22Rv1 (cell line): Measurements from ENCODE around the gene CCDC15.

ENCODE experiments used
- H3K27ac ChIP-seq: fragments of 450-650 bp; 2 replicates; pipeline ENCODE4 v1.5.1; 2017
- CTCF ChIP-seq: fragments of 450-650 bp; IDR thresholded peaks from 2 replicates; pipeline ENCODE4 v1.5.1; 2017; ENCODE audit warnings: mild to moderate bottlenecking
- ZFX ChIP-seq: fragments of 450-650 bp; IDR thresholded peaks from 2 replicates; pipeline ENCODE4 v1.6.1; 2017; ENCODE audit warnings: antibody characterized with exemption, borderline replicate concordance

CCDC15 gene

DNA sequence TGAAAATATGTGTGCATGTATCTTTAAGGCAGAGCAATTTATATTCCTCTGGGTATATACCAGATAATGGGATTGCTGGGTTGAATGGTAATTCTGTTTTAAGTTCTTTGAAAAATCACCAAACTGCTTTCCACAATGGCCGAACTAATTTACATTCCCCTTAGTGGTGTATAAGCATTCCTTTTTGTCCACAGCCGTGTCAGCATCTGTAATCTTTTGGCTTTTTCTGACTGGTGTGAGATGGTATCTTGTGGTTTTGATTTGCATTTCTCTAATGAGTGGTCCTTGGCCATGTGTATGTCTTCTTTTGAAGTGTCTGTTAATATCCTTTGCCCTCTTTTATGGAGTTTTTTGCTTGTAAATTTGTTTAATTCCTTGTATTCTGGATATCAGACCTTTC lies 24.3 kb downstream of the CCDC15 start:
- TF ChIP-seq CTCF = no peak
- no peak for TF ChIP-seq ZFX
- H3K27ac ChIP-seq = no peak overlapping the region

DNA sequence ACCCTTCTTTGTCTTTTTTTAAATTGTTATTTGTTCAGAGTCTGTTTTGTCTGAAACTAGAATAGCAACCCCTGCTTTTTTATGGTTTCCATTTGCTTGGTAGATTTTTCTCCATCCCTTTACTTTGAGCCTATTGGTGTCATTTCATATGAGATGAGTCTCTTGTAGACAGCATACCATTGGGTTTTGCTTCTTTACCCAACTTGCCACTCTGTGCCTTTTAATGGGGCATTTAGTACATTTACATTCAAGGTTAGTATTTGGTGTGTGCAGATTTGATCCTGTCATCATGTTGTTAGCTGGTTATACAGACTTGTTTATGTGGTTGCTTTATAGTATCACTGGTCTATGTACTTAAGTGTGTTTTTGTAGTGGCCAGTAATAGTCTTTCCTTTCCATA lies 28.0 kb downstream of the CCDC15 start:
- TF ChIP-seq ZFX (no peak), CTCF (no peak)

GRCh38 chr11:124983674-124984511 lies 29.9 kb downstream of the CCDC15 start:
- H3K27ac ChIP-seq = no peak overlapping the region
- TF ChIP-seq ZFX (no peak), CTCF (no peak)

More for the DNA sequence above, 28.0 kb downstream of the CCDC15 start:
- no peak overlapping the region for H3K27ac ChIP-seq

DNA sequence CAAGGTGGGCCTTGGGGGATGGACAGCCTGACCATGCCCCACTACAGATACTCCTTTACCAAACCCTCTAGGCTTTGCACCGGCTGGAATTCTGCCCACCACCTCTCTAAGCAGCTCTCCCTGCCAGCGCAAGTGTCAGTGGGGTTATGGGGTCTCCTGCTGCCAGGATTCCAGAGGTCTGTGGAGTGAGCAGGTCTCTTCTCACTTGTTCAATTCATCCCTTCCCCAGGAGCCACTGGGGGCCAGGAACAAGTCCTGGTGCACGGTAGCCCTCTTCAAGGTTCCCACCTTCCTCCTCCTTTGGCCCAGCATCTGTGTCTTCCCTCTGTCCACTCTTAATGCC lies 30.5 kb downstream of the CCDC15 start:
- H3K27ac ChIP-seq = no peak overlapping the region
- TF ChIP-seq ZFX (no peak), CTCF (no peak)

- H3K27ac ChIP-seq = no peak overlapping the region
- TF ChIP-seq CTCF (no peak), ZFX (no peak)
Measured at GRCh38 chr11:124987096-124987495, 33.1 kb downstream of the CCDC15 start.

DNA sequence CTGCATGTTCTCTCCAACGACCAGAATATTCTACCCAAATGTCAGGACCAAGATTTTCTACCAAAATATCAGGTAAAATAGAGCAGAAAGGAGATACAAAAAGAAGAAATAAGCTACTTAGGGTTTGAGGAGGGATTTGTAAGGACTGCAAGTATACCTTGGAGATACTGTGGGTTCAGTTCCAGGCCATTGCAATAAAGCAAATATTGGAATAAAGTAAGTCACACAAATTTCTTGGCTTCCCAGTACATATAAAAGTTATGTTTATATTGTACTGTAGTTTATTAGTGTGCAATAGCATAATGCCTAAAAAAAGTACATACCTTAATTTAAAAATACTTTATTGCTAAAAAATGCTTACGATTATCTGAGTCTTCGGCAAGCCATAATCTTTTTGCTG lies 34.1 kb downstream of the CCDC15 start:
- TF ChIP-seq CTCF (no peak), ZFX (no peak)
- H3K27ac ChIP-seq = no peak overlapping the region

DNA sequence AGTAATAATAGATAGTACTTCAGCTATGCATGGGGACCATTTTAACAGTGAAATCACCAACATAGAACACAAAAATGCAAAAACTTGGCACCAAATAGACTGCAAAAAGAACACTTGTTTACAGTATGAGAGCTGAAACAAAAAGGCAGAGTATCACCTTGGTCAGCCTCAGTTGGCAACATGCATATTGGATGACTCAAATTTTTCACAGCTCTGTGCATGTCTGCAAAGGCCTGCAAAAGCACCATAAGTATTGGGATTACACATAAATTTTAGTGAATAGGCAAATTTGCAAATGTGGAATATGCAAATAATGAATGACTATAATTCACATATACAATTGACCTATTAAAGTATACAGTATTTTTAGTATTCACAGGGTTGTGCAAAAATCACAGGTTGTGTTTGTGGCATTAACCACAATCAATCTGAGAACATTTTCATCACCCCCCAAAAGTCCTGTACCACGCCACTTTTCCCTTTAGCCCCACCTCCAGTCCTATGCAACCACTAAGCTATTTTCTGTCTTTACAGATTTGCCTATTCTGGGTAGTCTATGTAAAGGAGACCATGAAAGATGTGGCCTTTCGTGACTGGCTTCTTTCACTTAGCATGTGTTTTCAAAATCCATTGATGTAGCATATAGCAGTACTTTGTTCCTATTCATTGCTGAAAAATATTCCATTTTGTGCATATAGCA lies 47.2 kb downstream of the CCDC15 start:
- no peak for TF ChIP-seq CTCF
- TF ChIP-seq ZFX = no peak
- no peak overlapping the region for H3K27ac ChIP-seq
